HCT116 (cell line): ENCODE results near the gene RAB9A. TPM values are rescaled to one million over a fixed set of nuclear protein-coding genes. Genes with fewer than 3 reads are reported as not detected.

Experiments used
- ATAC-seq: fragments of 200-7000 bp; cut with Tn5 transposase; 2 replicates; pipeline ENCODE4 v1.9.1; 2020; ENCODE audit warnings: mild to moderate bottlenecking, moderate library complexity
- BruUV-seq: library from RNA; stranded (reverse); fragments of 400-500 nt; replicated peaks from 2 replicates; lab custom pipeline; 2021; lab: Mats Ljungman, UMichigan
- CTCF ChIA-PET: fragments of 300-600 bp; sonication (Branson Sonifier 250); formaldehyde crosslinking; loops from one replicate; lab custom pipeline; 2021; ENCODE audit warnings: antibody characterized with exemption; lab: Charles Lee
- POLR2A ChIA-PET: fragments of 300-600, 350-600 bp; sonication (Branson Sonifier 250); formaldehyde crosslinking; loops from one replicate; lab custom pipeline; 2021; ENCODE audit warnings: antibody characterized with exemption; lab: Charles Lee
- RAD21 ChIA-PET, 2 experiments: fragments of 300-600 bp; sonication (Branson Sonifier 250); formaldehyde crosslinking; loops; one replicate each; lab custom pipeline; 2023; ENCODE audit warnings: low total read pairs in 2 of 2; ENCODE audit not compliant: uncharacterized antibody in 2 of 2, unreplicated experiment in 2 of 2, low non-redundant PET in 1 of 2; lab: Charles Lee
- DNase-seq: peaks from one replicate; pipeline ENCODE4 v3.0.0-alpha.2; 2010; ENCODE audit warnings: low read depth, low spot score
- H2AFZ ChIP-seq: fragments of 200-600 bp; shearing (Covaris generic), sonication (generic); 2 replicates; pipeline ENCODE4 v1.6.1; 2017; ENCODE audit warnings: low read depth, mixed run types, mixed read lengths, antibody characterized with exemption, low read length; ENCODE audit not compliant: poor library complexity, severe bottlenecking
- H3K27ac ChIP-seq: 2 replicates; pipeline ENCODE4 v1.5.1; 2012; ENCODE audit warnings: low read depth, low read length
- H3K27me3 ChIP-seq: fragments of 200-600 bp; sonication (generic); 2 replicates; pipeline ENCODE4 v1.6.1; 2016; ENCODE audit warnings: mixed run types, low read length, mixed read lengths; ENCODE audit not compliant: insufficient read depth
- H3K36me3 ChIP-seq, 2 experiments: fragments of 200-500 bp in 1 of 2; fragments of 200-600 bp in 1 of 2; sonication (Bioruptor generic) in 1 of 2; sonication (generic) in 1 of 2; 2 replicates each; pipeline versions ENCODE4 v1.5.1 to v1.6.1; 2014 to 2016; ENCODE audit warnings: low read length in 2 of 2, inconsistent platforms in 1 of 2, mixed read lengths in 1 of 2, mixed run types in 1 of 2; ENCODE audit not compliant: insufficient read depth in 2 of 2, control insufficient read depth in 1 of 2
- H3K4me1 ChIP-seq, 2 experiments: fragments of 200-600 bp in 1 of 2; sonication (generic) in 1 of 2; 2 replicates each; pipeline versions ENCODE4 v1.5.1 to v1.6.1; 2012 to 2017; ENCODE audit warnings: low read length in 2 of 2, inconsistent platforms in 1 of 2, mild to moderate bottlenecking in 1 of 2, mixed read lengths in 1 of 2, mixed run types in 1 of 2, moderate library complexity in 1 of 2; ENCODE audit not compliant: insufficient read depth in 2 of 2, control insufficient read depth in 1 of 2
- H3K4me2 ChIP-seq: fragments of 200-600 bp; sonication (generic); 2 replicates; pipeline ENCODE4 v1.6.1; 2017; ENCODE audit warnings: mixed run types, low read length, mixed read lengths
- H3K4me3 ChIP-seq, 2 experiments: fragments of 200-600 bp in 1 of 2; sonication (generic) in 1 of 2; replicated peaks in 1 of 2; 2 replicates each; pipeline ENCODE4 v1.5.1; 2011 to 2016; ENCODE audit warnings: low read length in 2 of 2, control low read depth in 1 of 2, low read depth in 1 of 2, mild to moderate bottlenecking in 1 of 2, mixed read lengths in 1 of 2, mixed run types in 1 of 2
- H3K79me2 ChIP-seq: fragments of 200-600 bp; sonication (generic); 2 replicates; pipeline ENCODE4 v1.6.1; 2017; ENCODE audit warnings: mild to moderate bottlenecking, mixed run types, low read length, moderate library complexity, mixed read lengths; ENCODE audit not compliant: insufficient read depth
- H3K9ac ChIP-seq: fragments of 200-600 bp; sonication (generic); 2 replicates; pipeline ENCODE4 v1.6.1; 2016; ENCODE audit warnings: low read length, mixed read lengths
- H3K9me2 ChIP-seq: fragments of 200-600 bp; sonication (generic), shearing (Covaris generic); 2 replicates; pipeline ENCODE4 v1.6.1; 2017; ENCODE audit warnings: mixed run types, mild to moderate bottlenecking, moderate library complexity; ENCODE audit not compliant: insufficient read depth
- H3K9me3 ChIP-seq, 2 experiments: fragments of 200-500 bp in 1 of 2; fragments of 200-600 bp in 1 of 2; sonication (Bioruptor generic) in 1 of 2; sonication (generic) in 1 of 2; 2 replicates each; pipeline ENCODE4 v1.6.1; 2014 to 2017; ENCODE audit warnings: low read length in 2 of 2, mixed read lengths in 2 of 2, inconsistent platforms in 1 of 2, low read depth in 1 of 2, mild to moderate bottlenecking in 1 of 2, mixed run types in 1 of 2, moderate library complexity in 1 of 2; ENCODE audit not compliant: control insufficient read depth in 1 of 2, insufficient read depth in 1 of 2
- H4K20me1 ChIP-seq: fragments of 200-600 bp; sonication (generic), shearing (Covaris generic); 2 replicates; pipeline ENCODE4 v1.6.1; 2017; ENCODE audit warnings: mixed run types, mild to moderate bottlenecking, moderate library complexity; ENCODE audit not compliant: insufficient read depth
- ATF3 ChIP-seq: IDR thresholded peaks from 2 replicates; pipeline ENCODE4 v1.6.1; 2012
- CBX3 ChIP-seq: IDR thresholded peaks from 2 replicates; pipeline ENCODE4 v1.6.1; 2012; ENCODE audit warnings: low read depth
- EZH2 ChIP-seq: fragments of 200-600 bp; sonication (generic); IDR thresholded peaks from 2 replicates; pipeline ENCODE4 v1.6.1; 2017; ENCODE audit warnings: antibody characterized with exemption, mixed run types
- POLR2A ChIP-seq: IDR thresholded peaks from 2 replicates; pipeline ENCODE4 v1.7.0; 2011; ENCODE audit warnings: borderline replicate concordance; ENCODE audit not compliant: insufficient read depth, insufficient read length; ENCODE audit errors: extremely low read depth
- RAD21 ChIP-seq: IDR thresholded peaks from 2 replicates; pipeline ENCODE4 v1.6.1; 2012; ENCODE audit warnings: low read depth, mild to moderate bottlenecking
- REST ChIP-seq: IDR thresholded peaks from 2 replicates; pipeline ENCODE4 v1.6.1; 2012; ENCODE audit warnings: low read depth
- SRF ChIP-seq: IDR thresholded peaks from 2 replicates; pipeline ENCODE4 v1.6.1; 2012; ENCODE audit warnings: low read depth
- TCF7L2 ChIP-seq: IDR thresholded peaks from 2 replicates; pipeline ENCODE4 v1.7.0; 2011; ENCODE audit warnings: borderline replicate concordance, inconsistent platforms; ENCODE audit not compliant: insufficient read depth, insufficient read length; ENCODE audit errors: extremely low read depth
- ZFX ChIP-seq: fragments of 450-650 bp; IDR thresholded peaks from 2 replicates; pipeline ENCODE4 v1.6.1; 2017
- ZNF274 ChIP-seq: fragments of 200-500 bp; sonication (Bioruptor generic); IDR thresholded peaks from 2 replicates; pipeline ENCODE4 v1.6.1; 2014; ENCODE audit warnings: mild to moderate bottlenecking, low read depth, low read length, inconsistent platforms
- intact Hi-C: fragments of 100-400 bp; cut with micrococcal nuclease; formaldehyde crosslinking; loops from 2 replicates; pipeline ENCODE4 v1.10.0; 2022
- total RNA-seq: library from RNA; stranded (reverse); gene quantifications from one replicate; pipeline ENCODE4 v1.2.1, GENCODE V29; 2021; ENCODE audit not compliant: unreplicated experiment

RAB9A gene
- total RNA-seq, 1 experiment from 2014 or later, result 23.9 TPM

- TF ChIP-seq ATF3 (no peak), TCF7L2 (no peak)
Observed at GRCh38 chrX:13741695-13742094, 52.8 kb downstream of the RAB9A start (continued).

- DNase-seq, result no peak
- Histone ChIP-seq H3K9ac (no peak overlapping the region), H3K27ac (no peak overlapping the region), H3K36me3 (peaks cover 7% of the 10 kb centered on the region in 2 experiments; a peak in 3 of 4 replicates), H3K9me3 (no peaks in the 10 kb centered on the region), H4K20me1 (no peaks in the 10 kb centered on the region), H3K79me2 (no peaks in the 10 kb centered on the region), H3K4me2 (no peak overlapping the region), H3K4me1 (no peaks in the 10 kb centered on the region), H2AFZ (no peak overlapping the region), H3K27me3 (no peaks in the 10 kb centered on the region), H3K9me2 (no peaks in the 10 kb centered on the region), H3K4me3 (no peak overlapping the region)
- ChIA-PET CTCF (no interaction called here), RAD21 (no interaction called here), POLR2A (interaction anchor here (2.7 kb wide), 1 partner anchor 8 kb away, joined by 6 read pairs; the partner anchor contains the start of genes OFD1 and TRAPPC2)
- intact Hi-C loops, result no loop called here
- no peak for ATAC-seq
- TF ChIP-seq EZH2 (no peak), RAD21 (no peak), CBX3 (no peak), POLR2A (no peak), ZNF274 (no peak), REST (no peak), ZFX (no peak), SRF (no peak)
- no TSS peak for BruUV-seq
Observed at GRCh38 chrX:13742397-13743176, 53.7 kb downstream of the RAB9A start.
